ENCODE data around the gene PPM1M.

The PPM1M gene

GRCh38 chr3:52299247-52299878, 53.8 kb downstream of the PPM1M start:
- DNase-seq, result no peak

All from NCI-H510A treated with DMSO at 0.1 percent for 48 hours (cell line).